Measurements from ENCODE around the gene IGSF23.

DNA sequence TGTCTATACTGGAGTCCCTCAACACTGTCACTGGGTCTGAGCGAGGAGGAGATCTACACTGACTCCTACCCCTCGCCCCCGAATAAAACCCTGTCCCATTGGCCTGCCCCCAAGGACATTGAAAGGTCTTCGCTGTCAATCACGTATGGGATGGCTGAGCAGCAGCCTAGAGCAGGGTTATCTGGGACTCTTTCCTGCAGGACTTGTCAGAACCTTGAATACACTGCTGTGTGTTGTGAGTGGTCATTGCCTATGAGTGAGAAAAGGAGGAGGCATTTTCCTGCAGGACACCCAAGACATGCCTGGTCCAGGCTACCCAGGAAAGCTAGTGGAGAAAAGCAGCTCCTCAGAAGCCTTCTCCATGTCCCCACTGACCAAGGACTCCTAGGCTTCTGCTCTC lies 40.0 kb downstream of the IGSF23 start:
- TF ChIP-seq CTCF (IDR thresholded peaks at IDR 0.05; ENCODE audit: low read depth, low read length, poor library complexity, severe bottlenecking) = no peak
- TF ChIP-seq EZH2phosphoT487 (IDR thresholded peaks at IDR 0.05; ENCODE audit: borderline replicate concordance, low read length) = no peak

Measured in DOHH2 (cell line).